Gastrocnemius medialis (tissue), 4 donors: Measurements from ENCODE around the gene LRRC10. TPM values are rescaled to one million over a fixed set of nuclear protein-coding genes. Genes with fewer than 3 reads are reported as not detected.

Source experiments
- ATAC-seq, 2 donors: fragments of 150-250 bp; one replicate each; pipeline ENCODE4 v1.9.1; 2016
- DNase-seq, 2 donors: peaks; one replicate each; pipeline ENCODE4 v3.0.0-alpha.2; 2019
- H3K27ac ChIP-seq, 4 donors: fragments of 200-600 bp; sonication (generic); 1 replicate in 1 of 4; 2 replicates in 3 of 4; pipeline ENCODE4 v1.5.1; 2016 to 2018; ENCODE audit warnings: mild to moderate bottlenecking in 2 of 4, moderate library complexity in 1 of 4
- H3K27me3 ChIP-seq, 3 donors: fragments of 200-600 bp; sonication (generic) in 2 of 3; 1 replicate in 1 of 3; 2 replicates in 2 of 3; pipeline versions ENCODE4 v1.5.1 to v1.6.0; 2016 to 2019; ENCODE audit warnings: mild to moderate bottlenecking in 1 of 3, moderate library complexity in 1 of 3
- H3K36me3 ChIP-seq, 2 donors: fragments of 200-600 bp; sonication (generic) in 1 of 2; one replicate each; pipeline ENCODE4 v1.5.1; 2017 to 2018
- H3K4me1 ChIP-seq, 2 donors: fragments of 200-600 bp; sonication (generic) in 1 of 2; one replicate each; pipeline ENCODE4 v1.5.1; 2016 to 2017; ENCODE audit warnings: mild to moderate bottlenecking in 2 of 2
- H3K4me3 ChIP-seq, 4 donors: fragments of 200-600 bp; sonication (generic) in 3 of 4; 1 replicate in 1 of 4; 2 replicates in 3 of 4; pipeline ENCODE4 v1.5.1; 2016 to 2019; ENCODE audit warnings: mild to moderate bottlenecking in 2 of 4
- H3K9me3 ChIP-seq, 3 donors: fragments of 200-600 bp; sonication (generic) in 2 of 3; 1 replicate in 1 of 3; 2 replicates in 2 of 3; pipeline ENCODE4 v1.5.1; 2016 to 2019
- CTCF ChIP-seq, 5 experiments: fragments of 450-650 bp in 3 of 5; fragments of 200-600 bp in 2 of 5; sonication (generic) in 2 of 5; IDR thresholded peaks in 4 of 5; conservative IDR thresholded peaks in 1 of 5; 1 replicate in 4 of 5; 2 replicates in 1 of 5; pipeline ENCODE4 v1.5.1; 2016 to 2019; ENCODE audit warnings: antibody characterized with exemption in 5 of 5, mild to moderate bottlenecking in 3 of 5, moderate library complexity in 3 of 5
- POLR2A ChIP-seq, 2 donors: fragments of 450-650 bp; IDR thresholded peaks; one replicate each; pipeline ENCODE4 v1.6.1; 2017; ENCODE audit warnings: antibody characterized with exemption in 2 of 2, mild to moderate bottlenecking in 2 of 2, moderate library complexity in 2 of 2
- in situ Hi-C, 4 donors: fragments of 200-750 bp; cut with MboI; loops; one replicate each; pipeline versions ENCODE4 v1.15.0 to v1.8.0; 2017; ENCODE audit warnings: low sequenced_read_pairs in 4 of 4
- intact Hi-C: fragments of 100-400 bp; cut with DNase I; formaldehyde crosslinking; loops from one replicate; pipeline ENCODE4 v1.15.1; 2023; ENCODE audit warnings: low total_unique reads
- total RNA-seq, 4 donors: library from RNA; depleted of rRNA; stranded (reverse); fragments of >200 nt; gene quantifications; one replicate each; pipeline versions ENCODE4 v1.1.0 to v1.2.3, GENCODE V29; 2016

The LRRC10 gene
- total RNA-seq, 4 donors from 2014 or later = not detected

- in situ Hi-C loops = no loop called here
- no peak for ATAC-seq
- intact Hi-C loops = loop anchor here (2.0 kb wide), 2 partner anchors 13 to 43 kb away; partner anchors contain the start of gene BEST3
- peaks cover 0 to 11% of the 10 kb centered on the region in 2 donors for H3K36me3 ChIP-seq
- TF ChIP-seq POLR2A (IDR thresholded peaks at IDR 0.05) = no peak
- TF ChIP-seq CTCF (IDR thresholded peaks at IDR 0.05 in 4 of 5, conservative IDR thresholded peaks at IDR 0.05 in 1 of 5) = no peak
- no peak overlapping the region for H3K4me3 ChIP-seq
- no peaks in the 10 kb centered on the region for H3K27me3 ChIP-seq
- H3K9me3 ChIP-seq = no peaks in the 10 kb centered on the region
- peaks cover 21 to 33% of the 10 kb centered on the region in 2 donors for H3K4me1 ChIP-seq
- DNase-seq = no peak
- peak overlapping the region; percentile 80 to 91 (median 86) for H3K27ac ChIP-seq
These were observed 45.1 kb upstream of the LRRC10 start for GRCh38 chr12:69655616-69656340.

GRCh38 chr12:69653703-69654102 lies 43.0 kb upstream of the LRRC10 start:
- TF ChIP-seq CTCF (IDR thresholded peaks at IDR 0.05 in 4 of 5, conservative IDR thresholded peaks at IDR 0.05 in 1 of 5) = no peak
- TF ChIP-seq POLR2A (IDR thresholded peaks at IDR 0.05) = no peak
- no peak for ATAC-seq
- H3K9me3 ChIP-seq = no peaks in the 10 kb centered on the region
- peak overlapping the region in 3 of 4 donors; percentile 9 to 28 (median 26) for H3K27ac ChIP-seq
- H3K36me3 ChIP-seq = peaks cover 0 to 11% of the 10 kb centered on the region in 2 donors
- intact Hi-C loops (no loop called here), in situ Hi-C loops (no loop called here)
- H3K27me3 ChIP-seq = no peaks in the 10 kb centered on the region
- no peak for DNase-seq
- H3K4me3 ChIP-seq = no peak overlapping the region
- peaks cover 36% of the 10 kb centered on the region in 2 donors for H3K4me1 ChIP-seq

GRCh38 chr12:69651922-69652321 lies 41.2 kb upstream of the LRRC10 start:
- DNase-seq (no peak), ATAC-seq (no peak)
- H3K27me3 ChIP-seq = no peaks in the 10 kb centered on the region
- in situ Hi-C loops (no loop called here), intact Hi-C loops (no loop called here)
- no peaks in the 10 kb centered on the region for H3K9me3 ChIP-seq
- peak overlapping the region in 1 of 4 donors; percentile 14 for H3K27ac ChIP-seq
- peaks cover 0 to 11% of the 10 kb centered on the region in 2 donors for H3K36me3 ChIP-seq
- TF ChIP-seq CTCF (IDR thresholded peaks at IDR 0.05 in 4 of 5, conservative IDR thresholded peaks at IDR 0.05 in 1 of 5) (no peak), POLR2A (IDR thresholded peaks at IDR 0.05) (no peak)
- no peak overlapping the region for H3K4me3 ChIP-seq
- H3K4me1 ChIP-seq = peaks cover 22 to 24% of the 10 kb centered on the region in 2 donors

- Histone ChIP-seq H3K27ac (peak overlapping the region in 2 of 4 donors; percentile 12 to 26), H3K9me3 (no peaks in the 10 kb centered on the region), H3K27me3 (no peaks in the 10 kb centered on the region), H3K36me3 (no peaks in the 10 kb centered on the region), H3K4me1 (peaks cover 8 to 16% of the 10 kb centered on the region in 2 donors), H3K4me3 (no peak overlapping the region)
- TF ChIP-seq CTCF (IDR thresholded peaks at IDR 0.05 in 4 of 5, conservative IDR thresholded peaks at IDR 0.05 in 1 of 5) = no peak
- no peak for TF ChIP-seq POLR2A (IDR thresholded peaks at IDR 0.05)
- intact Hi-C loops = no loop called here
- peak; percentile 69 for ATAC-seq
- in situ Hi-C loops = loop anchor here in 1 of 4 donors (10.0 kb wide), 1 partner anchor 45 kb away; the partner anchor contains the start of gene BEST3
- peak in 1 of 2 donors; percentile 39 for DNase-seq
These were observed 38.8 kb upstream of the LRRC10 start for GRCh38 chr12:69649529-69649928.
